Measurements from ENCODE around the gene WDR18.

DNA sequence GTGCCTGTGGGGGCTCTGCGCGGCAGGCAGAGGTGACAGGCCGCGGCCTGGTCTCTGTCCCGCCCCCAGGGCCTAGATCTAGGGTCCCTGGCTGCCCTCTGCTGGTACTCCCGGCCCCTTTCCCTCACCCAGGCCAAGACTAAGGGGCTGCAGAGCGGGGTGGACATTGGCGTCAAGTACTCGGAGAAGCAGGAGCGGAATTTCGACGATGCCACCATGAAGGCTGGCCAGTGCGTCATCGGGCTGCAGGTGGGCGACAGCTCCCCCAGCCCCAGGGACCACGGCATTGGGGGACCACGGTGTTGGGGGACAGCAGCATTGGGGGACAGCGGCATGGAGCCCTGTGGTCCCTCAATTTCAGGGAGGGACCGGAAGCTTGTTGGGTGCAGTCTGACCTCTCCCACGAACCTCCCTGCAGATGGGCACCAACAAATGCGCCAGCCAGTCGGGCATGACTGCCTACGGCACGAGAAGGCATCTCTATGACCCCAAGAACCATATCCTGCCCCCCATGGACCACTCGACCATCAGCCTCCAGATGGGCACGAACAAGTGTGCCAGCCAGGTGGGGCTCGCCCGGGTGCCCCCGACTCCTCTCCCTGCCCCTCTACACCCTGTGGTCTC is 52.0 kb downstream of the WDR18 start:
- TF ChIP-seq CTCF (conservative IDR thresholded peaks at IDR 0.05; ENCODE audit: low read depth, low read length) (no peak), EZH2 (IDR thresholded peaks at IDR 0.05; ENCODE audit: low read length, unreplicated experiment) (no peak), EZH2phosphoT487 (IDR thresholded peaks at IDR 0.05; ENCODE audit: borderline replicate concordance, low read length) (no peak)
